Measurements from ENCODE around the gene SUPT3H.

- no peak for TF ChIP-seq EZH2 (IDR thresholded peaks at IDR 0.05; ENCODE audit: low read length, unreplicated experiment)
- no peak for TF ChIP-seq CTCF (conservative IDR thresholded peaks at IDR 0.05; ENCODE audit: low read depth, low read length)
- TF ChIP-seq EZH2phosphoT487 (IDR thresholded peaks at IDR 0.05; ENCODE audit: borderline replicate concordance, low read length): no peak
These were observed 293.5 kb downstream of the SUPT3H start for GRCh38 chr6:45084257-45084656.

Measured in PC-3 (cell line).